ENCODE measurements around the gene POLR2L. TPM values are rescaled to one million over a fixed set of nuclear protein-coding genes. Genes with fewer than 3 reads are reported as not detected.

POLR2L gene
- total and polyA plus RNA-seq, 2 donors (not counting 1 experiment from before 2014, with no cell fraction given), result 44.4 to 80.8 TPM

DNA sequence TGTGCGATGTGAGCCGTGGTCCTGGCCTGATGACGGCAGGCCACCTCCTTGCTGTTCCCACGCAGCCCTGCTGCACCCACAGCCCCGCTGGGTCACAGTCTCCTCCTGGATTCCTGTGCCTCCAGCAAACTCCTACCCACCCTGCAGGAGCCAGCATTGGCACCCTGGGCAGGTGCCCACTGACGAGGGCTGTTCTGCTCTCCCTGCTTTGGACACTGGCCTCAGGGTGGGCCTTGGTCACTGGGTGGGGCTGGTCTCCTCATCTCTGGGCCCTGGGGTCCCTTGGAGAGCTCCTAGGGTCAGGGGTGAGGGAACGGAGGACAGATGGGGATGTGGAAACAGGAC lies 13.0 kb upstream of the POLR2L start:
- no peak for ATAC-seq (ENCODE audit: low read depth)
- ChIA-PET POLR2A (no interaction called here), CTCF (no interaction called here)
- H3K9me3 ChIP-seq (ENCODE audit: control extremely low read depth in 1 of 3, control insufficient read depth in 2 of 3, insufficient read depth in 1 of 3, low read length in 2 of 3), result no peaks in the 10 kb centered on the region
- no peak for DNase-seq
- H3K4me3 ChIP-seq (ENCODE audit: control extremely low read depth in 1 of 5, extremely low read depth in 1 of 5, insufficient read depth in 1 of 5, low read depth in 2 of 5, low read length in 4 of 5), result no peak overlapping the region
- Mint-ChIP-seq H3K4me1 (no peaks in the 10 kb centered on the region), H3K27me3 (peaks cover 3% of the 10 kb centered on the region), H3K27ac (no peak overlapping the region), H3K9me3 (ENCODE audit: insufficient read depth) (no peaks in the 10 kb centered on the region), H3K4me3 (no peak overlapping the region)
- no peak for TF ChIP-seq EZH2 (IDR thresholded peaks at IDR 0.05; ENCODE audit: borderline replicate concordance, insufficient read depth, low read depth, low read length, poor library complexity, severe bottlenecking)
- TF ChIP-seq, protein P1, sequence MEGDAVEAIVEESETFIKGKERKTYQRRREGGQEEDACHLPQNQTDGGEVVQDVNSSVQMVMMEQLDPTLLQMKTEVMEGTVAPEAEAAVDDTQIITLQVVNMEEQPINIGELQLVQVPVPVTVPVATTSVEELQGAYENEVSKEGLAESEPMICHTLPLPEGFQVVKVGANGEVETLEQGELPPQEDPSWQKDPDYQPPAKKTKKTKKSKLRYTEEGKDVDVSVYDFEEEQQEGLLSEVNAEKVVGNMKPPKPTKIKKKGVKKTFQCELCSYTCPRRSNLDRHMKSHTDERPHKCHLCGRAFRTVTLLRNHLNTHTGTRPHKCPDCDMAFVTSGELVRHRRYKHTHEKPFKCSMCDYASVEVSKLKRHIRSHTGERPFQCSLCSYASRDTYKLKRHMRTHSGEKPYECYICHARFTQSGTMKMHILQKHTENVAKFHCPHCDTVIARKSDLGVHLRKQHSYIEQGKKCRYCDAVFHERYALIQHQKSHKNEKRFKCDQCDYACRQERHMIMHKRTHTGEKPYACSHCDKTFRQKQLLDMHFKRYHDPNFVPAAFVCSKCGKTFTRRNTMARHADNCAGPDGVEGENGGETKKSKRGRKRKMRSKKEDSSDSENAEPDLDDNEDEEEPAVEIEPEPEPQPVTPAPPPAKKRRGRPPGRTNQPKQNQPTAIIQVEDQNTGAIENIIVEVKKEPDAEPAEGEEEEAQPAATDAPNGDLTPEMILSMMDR (IDR thresholded peaks at IDR 0.05), result no peak
- WGBS (ENCODE audit: insufficient coverage), result 85% methylated on average over 7 of the region's 7 CpGs
- no peaks in the 10 kb centered on the region for H3K36me3 ChIP-seq (replicated peaks in 1 of 2; ENCODE audit: control extremely low read depth in 1 of 2, control insufficient read depth in 1 of 2, extremely low read depth in 1 of 2, insufficient read depth in 2 of 2, low read length in 1 of 2)
- H2AFZ ChIP-seq (ENCODE audit: insufficient read depth, low read depth, low read length, poor library complexity, severe bottlenecking), result no peak overlapping the region
- H3K27ac ChIP-seq (ENCODE audit: low read length in 2 of 2), result no peak overlapping the region
- no peaks in the 10 kb centered on the region for H3K79me2 ChIP-seq (ENCODE audit: control insufficient read depth, insufficient read depth, low read length)
- no peaks in the 10 kb centered on the region for H4K20me1 ChIP-seq (ENCODE audit: control insufficient read depth, insufficient read depth, low read length, poor library complexity, severe bottlenecking)
- no peak overlapping the region for H3K9ac ChIP-seq (ENCODE audit: low read length)
- no peaks in the 10 kb centered on the region for H3K27me3 ChIP-seq (replicated peaks in 1 of 4; ENCODE audit: control extremely low read depth in 1 of 4, control insufficient read depth in 3 of 4, insufficient read depth in 4 of 4, low read length in 3 of 4)
- no peak overlapping the region for H3K4me2 ChIP-seq (replicated peaks; ENCODE audit: low read depth, low read length, poor library complexity, severe bottlenecking)
- intact Hi-C loops (cut with micrococcal nuclease), result no loop called here
- no peaks in the 10 kb centered on the region for H3K4me1 ChIP-seq (ENCODE audit: control insufficient read depth in 2 of 2, insufficient read depth in 2 of 2, low read length in 2 of 2)

DNA sequence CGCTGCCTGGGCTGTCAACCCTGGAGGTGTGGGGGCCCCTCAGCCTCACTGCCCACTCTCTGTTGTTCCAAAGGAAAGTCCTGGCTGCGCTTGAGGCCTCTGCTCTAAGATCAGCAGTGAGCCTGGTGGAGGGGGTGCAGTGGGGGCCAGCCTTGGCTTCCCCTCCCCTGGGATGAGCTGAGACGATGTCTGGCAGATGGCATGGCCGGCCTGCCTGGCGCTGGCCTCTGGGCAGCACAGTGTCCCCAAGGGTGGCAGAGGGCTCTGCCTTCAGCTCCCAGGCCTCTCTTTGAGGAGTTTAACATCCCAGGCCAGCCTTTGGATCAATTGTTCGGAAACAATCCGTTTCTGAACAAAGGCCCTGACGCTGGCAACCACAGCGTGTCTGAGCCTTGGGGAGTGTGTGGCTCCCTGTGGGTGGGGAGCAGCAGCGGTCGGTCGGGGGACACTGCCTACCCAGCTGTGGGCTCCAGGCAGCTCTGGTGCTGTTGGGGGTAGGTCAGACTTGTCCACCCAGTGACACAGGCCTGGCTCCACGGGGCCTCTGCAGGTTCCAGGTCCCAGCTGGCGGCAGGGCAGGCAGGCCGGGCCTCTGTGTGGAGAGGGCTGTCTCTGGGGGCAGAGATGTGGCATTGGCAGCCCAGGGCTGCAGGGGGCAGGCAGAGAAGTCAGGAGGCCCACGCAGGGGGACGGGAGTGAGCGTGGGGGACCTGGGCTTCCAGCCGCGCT lies 12.4 kb upstream of the POLR2L start:
- peaks cover 1% of the 10 kb centered on the region for H3K4me1 Mint-ChIP-seq

More for the DNA sequence above, 12.4 kb upstream of the POLR2L start:
- Histone ChIP-seq H2AFZ (ENCODE audit: insufficient read depth, low read depth, low read length, poor library complexity, severe bottlenecking) (no peak overlapping the region), H3K4me2 (replicated peaks; ENCODE audit: low read depth, low read length, poor library complexity, severe bottlenecking) (no peak overlapping the region), H4K20me1 (ENCODE audit: control insufficient read depth, insufficient read depth, low read length, poor library complexity, severe bottlenecking) (no peaks in the 10 kb centered on the region), H3K9ac (ENCODE audit: low read length) (no peak overlapping the region), H3K27me3 (replicated peaks in 1 of 4; ENCODE audit: control extremely low read depth in 1 of 4, control insufficient read depth in 3 of 4, insufficient read depth in 4 of 4, low read length in 3 of 4) (no peaks in the 10 kb centered on the region), H3K4me3 (ENCODE audit: control extremely low read depth in 1 of 5, extremely low read depth in 1 of 5, insufficient read depth in 1 of 5, low read depth in 2 of 5, low read length in 4 of 5) (no peak overlapping the region), H3K27ac (ENCODE audit: low read length in 2 of 2) (no peak overlapping the region), H3K79me2 (ENCODE audit: control insufficient read depth, insufficient read depth, low read length) (no peaks in the 10 kb centered on the region), H3K36me3 (replicated peaks in 1 of 2; ENCODE audit: control extremely low read depth in 1 of 2, control insufficient read depth in 1 of 2, extremely low read depth in 1 of 2, insufficient read depth in 2 of 2, low read length in 1 of 2) (no peaks in the 10 kb centered on the region), H3K4me1 (ENCODE audit: control insufficient read depth in 2 of 2, insufficient read depth in 2 of 2, low read length in 2 of 2) (no peaks in the 10 kb centered on the region), H3K9me3 (ENCODE audit: control extremely low read depth in 1 of 3, control insufficient read depth in 2 of 3, insufficient read depth in 1 of 3, low read length in 2 of 3) (no peaks in the 10 kb centered on the region)
- peaks cover 3% of the 10 kb centered on the region for H3K27me3 Mint-ChIP-seq
- no peak for ATAC-seq (ENCODE audit: low read depth)
- intact Hi-C loops (cut with micrococcal nuclease), result no loop called here
- CTCF ChIA-PET, result no interaction called here
- H3K4me3 Mint-ChIP-seq, result no peak overlapping the region
- no peak for DNase-seq
- WGBS (ENCODE audit: insufficient coverage), result 92% methylated on average over 19 of the region's 20 CpGs
- H3K27ac Mint-ChIP-seq, result no peak overlapping the region
- TF ChIP-seq, protein P1 (IDR thresholded peaks at IDR 0.05), result no peak
- no peak for TF ChIP-seq EZH2 (IDR thresholded peaks at IDR 0.05; ENCODE audit: borderline replicate concordance, insufficient read depth, low read depth, low read length, poor library complexity, severe bottlenecking)
- no peaks in the 10 kb centered on the region for H3K9me3 Mint-ChIP-seq (ENCODE audit: insufficient read depth)
- POLR2A ChIA-PET, result no interaction called here
